Glutamatergic neuron (in vitro differentiated cells): ENCODE data around the gene PLCD4. TPM values are rescaled to one million over a fixed set of nuclear protein-coding genes. Genes with fewer than 3 reads are reported as not detected.

Experiments used
- DNase-seq: peaks from one replicate; pipeline ENCODE4 v3.0.0; 2022
- H3K27ac Mint-ChIP-seq: one replicate; pipeline ENCODE4 v1.8.0; 2020; ENCODE audit warnings: mild to moderate bottlenecking, mixed read lengths, inconsistent platforms; ENCODE audit not compliant: unreplicated experiment
- H3K27me3 Mint-ChIP-seq: one replicate; pipeline ENCODE4 v1.8.0; 2020; ENCODE audit warnings: mild to moderate bottlenecking, moderate library complexity, mixed read lengths, inconsistent platforms; ENCODE audit not compliant: unreplicated experiment
- H3K36me3 Mint-ChIP-seq: one replicate; pipeline ENCODE4 v1.8.0; 2020; ENCODE audit warnings: mild to moderate bottlenecking, mixed read lengths, inconsistent platforms; ENCODE audit not compliant: unreplicated experiment
- H3K4me1 Mint-ChIP-seq: one replicate; pipeline ENCODE4 v1.8.0; 2020; ENCODE audit warnings: mild to moderate bottlenecking, low read depth, mixed read lengths, inconsistent platforms; ENCODE audit not compliant: unreplicated experiment
- H3K4me3 Mint-ChIP-seq: one replicate; pipeline ENCODE4 v1.8.0; 2020; ENCODE audit warnings: mild to moderate bottlenecking, mixed read lengths, inconsistent platforms; ENCODE audit not compliant: unreplicated experiment
- H3K9me3 Mint-ChIP-seq: one replicate; pipeline ENCODE4 v1.8.0; 2020; ENCODE audit warnings: mild to moderate bottlenecking, moderate library complexity, mixed read lengths, inconsistent platforms; ENCODE audit not compliant: unreplicated experiment
- CTCF ChIP-seq: fragments of 200-600 bp; sonication (generic); IDR thresholded peaks from one replicate; pipeline ENCODE4 v1.5.0; 2021; ENCODE audit not compliant: partially characterized antibody, unreplicated experiment
- long read RNA-seq: library from polyadenylated mRNA; unstranded; transcript quantifications from one replicate; pipeline ENCODE4 v2.0.0, GENCODE V29; 2020; ENCODE audit not compliant: unreplicated experiment
- total RNA-seq: library from RNA; stranded (reverse); fragmentation: NEBNext Ultra II Directional; extraction: Animal tissue kit (Norgen Biotek cat#: 25700); gene quantifications from one replicate; pipeline ENCODE4 v1.2.1, GENCODE V29; 2021; ENCODE audit not compliant: unreplicated experiment

The PLCD4 gene
- 1.9 TPM for total RNA-seq
- long read RNA-seq = 0 reads

DNA sequence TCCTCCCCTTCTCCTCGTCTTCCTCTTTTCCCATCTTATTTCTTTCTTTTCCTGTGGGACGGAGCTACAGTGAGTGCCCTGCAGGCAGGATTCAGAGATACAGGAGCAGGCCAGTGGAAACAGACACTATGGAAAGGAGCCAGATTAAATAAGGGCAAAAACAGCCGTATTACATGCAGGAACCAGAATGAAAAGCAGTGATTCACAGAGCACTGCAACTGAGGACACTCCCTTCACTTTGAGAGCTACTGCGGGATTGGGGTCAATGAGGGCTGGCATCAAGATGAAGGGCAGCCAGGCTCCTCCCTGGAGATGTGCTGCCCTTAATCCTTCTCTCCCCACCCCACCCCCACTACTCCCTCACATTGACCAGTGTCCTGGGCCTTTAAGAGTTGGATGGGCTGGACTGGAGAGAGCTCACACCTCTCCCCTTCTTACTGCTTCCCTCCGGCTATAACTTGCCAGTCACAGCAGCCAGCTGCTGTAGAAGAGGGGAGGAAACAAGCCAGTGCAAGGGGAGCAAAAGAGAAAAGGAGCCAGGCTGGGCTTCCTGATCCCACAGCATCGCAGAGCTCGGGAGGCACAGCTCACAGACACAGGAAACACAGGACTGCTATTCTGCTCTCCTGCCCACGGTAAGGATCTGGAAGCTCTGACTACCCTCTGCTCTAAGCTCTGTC is at the start of gene PLCD4:
PLCD4 (plus strand) TSS at position 464 of the 680 bp plus-strand sequence. CDS start 7,841 bp downstream, outside the sequence.
- H3K27ac Mint-ChIP-seq = no peak within 1 kb of the TSS

DNA sequence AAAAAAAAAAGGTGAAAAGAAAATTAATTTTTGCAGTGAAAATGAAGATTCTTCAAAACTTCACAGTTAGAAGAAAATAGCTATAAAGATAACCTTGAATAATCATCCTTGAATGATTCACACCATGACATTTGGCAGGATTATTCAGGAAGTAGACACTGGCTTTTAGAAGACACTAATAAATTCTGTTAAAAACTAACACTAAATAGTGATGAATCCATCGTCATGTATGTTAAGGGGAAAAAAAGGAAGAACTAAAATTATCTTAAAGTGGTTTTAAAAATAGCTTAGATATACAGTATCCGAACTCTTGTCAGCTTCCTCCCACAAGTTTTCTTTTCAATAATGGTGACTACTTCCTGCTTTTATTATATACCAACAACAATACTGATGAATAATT is 49.8 kb upstream of the PLCD4 start:
- no peaks in the 10 kb centered on the region for H3K27me3 Mint-ChIP-seq

More for the DNA sequence above, at the start of gene PLCD4:
- Mint-ChIP-seq H3K36me3 (no peaks in the 10 kb centered on the region), H3K27me3 (peaks cover 8% of the 10 kb centered on the region), H3K9me3 (peaks cover 1% of the 10 kb centered on the region), H3K4me3 (no peak within 1 kb of the TSS), H3K4me1 (peaks cover 5% of the 10 kb centered on the region)
- no peak for TF ChIP-seq CTCF
- no peak for DNase-seq

GRCh38 chr2:218558986-218559385 is 48.7 kb upstream of the PLCD4 start:
- DNase-seq = no peak
- Mint-ChIP-seq H3K9me3 (no peaks in the 10 kb centered on the region), H3K4me1 (no peaks in the 10 kb centered on the region), H3K36me3 (no peaks in the 10 kb centered on the region), H3K27ac (no peak overlapping the region), H3K27me3 (no peaks in the 10 kb centered on the region), H3K4me3 (no peak overlapping the region)
- no peak for TF ChIP-seq CTCF

More for the DNA sequence above, 49.8 kb upstream of the PLCD4 start:
- TF ChIP-seq CTCF = no peak
- H3K27ac Mint-ChIP-seq = no peak overlapping the region
- H3K36me3 Mint-ChIP-seq = no peaks in the 10 kb centered on the region
- H3K9me3 Mint-ChIP-seq = no peaks in the 10 kb centered on the region
- H3K4me1 Mint-ChIP-seq = no peaks in the 10 kb centered on the region
- no peak overlapping the region for H3K4me3 Mint-ChIP-seq
- DNase-seq = no peak

GRCh38 chr2:218564056-218564455 is 43.6 kb upstream of the PLCD4 start:
- Mint-ChIP-seq H3K27ac (no peak overlapping the region), H3K9me3 (no peaks in the 10 kb centered on the region), H3K36me3 (no peaks in the 10 kb centered on the region), H3K4me1 (peaks cover 1% of the 10 kb centered on the region), H3K4me3 (no peak overlapping the region), H3K27me3 (peaks cover 2% of the 10 kb centered on the region)
- TF ChIP-seq CTCF = no peak
- no peak for DNase-seq

- Mint-ChIP-seq H3K9me3 (no peaks in the 10 kb centered on the region), H3K4me1 (peaks cover 12% of the 10 kb centered on the region), H3K4me3 (peak overlapping the region; percentile 67), H3K36me3 (no peaks in the 10 kb centered on the region), H3K27ac (no peak overlapping the region), H3K27me3 (peaks cover 4% of the 10 kb centered on the region)
- no peak for DNase-seq
- TF ChIP-seq CTCF = no peak
Observed at GRCh38 chr2:218566296-218566695, 41.4 kb upstream of the PLCD4 start.
